GM19238 (cell line): ENCODE data around the gene RRP8.

Source experiments
- DNase-seq: peaks from one replicate; pipeline ENCODE4 v3.0.0; 2011; ENCODE audit warnings: low spot score; ENCODE audit not compliant: insufficient read length

The RRP8 gene

DNA sequence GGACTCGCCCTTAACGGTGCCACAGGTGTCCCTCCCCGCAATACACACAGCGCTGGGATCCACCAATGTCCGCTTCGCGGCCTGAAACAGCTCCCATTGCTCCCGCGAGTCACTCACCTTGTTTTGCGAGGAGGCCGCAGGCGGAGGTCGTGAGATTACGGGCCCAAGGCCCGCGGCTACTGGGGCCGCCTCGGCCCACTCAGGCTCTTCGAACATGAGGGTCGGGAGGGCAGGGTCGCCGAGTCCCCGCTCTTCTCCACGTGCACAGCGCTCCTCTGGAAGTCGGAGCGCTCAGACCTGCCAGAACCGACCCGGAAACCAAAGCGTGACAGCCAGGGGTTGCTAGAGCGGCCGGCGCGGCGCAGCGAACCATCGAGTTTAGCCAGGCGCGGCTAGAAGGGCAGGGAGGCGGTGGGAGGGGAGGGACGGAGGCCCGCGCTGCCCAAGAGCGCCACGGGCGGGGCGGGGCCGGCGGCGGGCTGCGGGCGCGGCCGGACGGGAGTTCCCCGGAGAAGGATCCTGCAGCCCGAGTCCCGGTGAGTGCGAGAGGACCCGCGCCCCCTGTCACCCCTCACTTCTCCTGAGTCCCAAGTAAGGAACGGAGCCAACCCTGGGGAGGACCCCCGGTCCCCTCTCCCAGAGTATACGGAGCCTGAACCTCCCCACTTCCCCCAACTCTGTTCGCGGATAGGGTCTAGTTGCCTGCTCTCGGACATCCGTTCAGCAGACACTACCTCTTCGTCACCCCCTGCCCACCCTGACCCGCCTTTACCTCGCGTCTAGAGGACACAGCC, at the start of gene RRP8, which contains the start of gene ILK:
RRP8 (minus strand) TSS at position 330 of the 794 bp plus-strand sequence; CDS start at position 216, 114 bp downstream.
ILK (plus strand) TSS at position 488 of the 794 bp plus-strand sequence. CDS start 498 bp downstream, outside the sequence.
- peak; percentile 90 for DNase-seq

GRCh38 chr11:6653097-6653496, 49.7 kb upstream of the RRP8 start:
- DNase-seq = no peak

DNA sequence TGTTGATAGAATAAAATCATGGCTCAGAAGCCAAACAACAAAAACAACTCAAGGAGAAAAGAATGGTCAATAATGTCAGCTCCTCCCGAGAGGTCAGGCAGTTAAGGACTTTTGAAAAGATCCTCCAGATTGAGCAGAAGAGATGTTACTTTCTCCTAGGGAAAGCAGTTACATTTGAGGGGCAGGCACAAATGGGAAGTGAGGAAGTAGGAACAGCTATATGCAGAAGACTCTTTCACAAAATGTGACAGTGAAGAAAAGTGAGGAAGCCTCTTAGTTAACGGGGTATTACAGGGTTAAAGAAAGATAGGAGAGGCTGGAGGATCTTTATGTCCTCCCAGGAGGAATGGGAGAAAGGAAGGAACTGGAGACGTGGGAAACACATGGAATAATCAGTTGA, 48.8 kb upstream of the RRP8 start:
- DNase-seq = no peak

GRCh38 chr11:6650980-6651379, 47.6 kb upstream of the RRP8 start:
- no peak for DNase-seq

GRCh38 chr11:6650104-6650503, 46.7 kb upstream of the RRP8 start:
- no peak for DNase-seq

- no peak for DNase-seq
Observed at GRCh38 chr11:6648501-6648900, 45.1 kb upstream of the RRP8 start.

GRCh38 chr11:6647836-6648235, 44.4 kb upstream of the RRP8 start:
- no peak for DNase-seq

- DNase-seq = peak; percentile 69
Observed at GRCh38 chr11:6646918-6647679, 43.7 kb upstream of the RRP8 start.

- DNase-seq = no peak
Observed at GRCh38 chr11:6646576-6646917, 43.1 kb upstream of the RRP8 start.

GRCh38 chr11:6646071-6646470, 42.7 kb upstream of the RRP8 start:
- DNase-seq = no peak

GRCh38 chr11:6642957-6643356, 39.5 kb upstream of the RRP8 start:
- no peak for DNase-seq

- no peak for DNase-seq
Observed at GRCh38 chr11:6640985-6641701, 37.7 kb upstream of the RRP8 start.

DNA sequence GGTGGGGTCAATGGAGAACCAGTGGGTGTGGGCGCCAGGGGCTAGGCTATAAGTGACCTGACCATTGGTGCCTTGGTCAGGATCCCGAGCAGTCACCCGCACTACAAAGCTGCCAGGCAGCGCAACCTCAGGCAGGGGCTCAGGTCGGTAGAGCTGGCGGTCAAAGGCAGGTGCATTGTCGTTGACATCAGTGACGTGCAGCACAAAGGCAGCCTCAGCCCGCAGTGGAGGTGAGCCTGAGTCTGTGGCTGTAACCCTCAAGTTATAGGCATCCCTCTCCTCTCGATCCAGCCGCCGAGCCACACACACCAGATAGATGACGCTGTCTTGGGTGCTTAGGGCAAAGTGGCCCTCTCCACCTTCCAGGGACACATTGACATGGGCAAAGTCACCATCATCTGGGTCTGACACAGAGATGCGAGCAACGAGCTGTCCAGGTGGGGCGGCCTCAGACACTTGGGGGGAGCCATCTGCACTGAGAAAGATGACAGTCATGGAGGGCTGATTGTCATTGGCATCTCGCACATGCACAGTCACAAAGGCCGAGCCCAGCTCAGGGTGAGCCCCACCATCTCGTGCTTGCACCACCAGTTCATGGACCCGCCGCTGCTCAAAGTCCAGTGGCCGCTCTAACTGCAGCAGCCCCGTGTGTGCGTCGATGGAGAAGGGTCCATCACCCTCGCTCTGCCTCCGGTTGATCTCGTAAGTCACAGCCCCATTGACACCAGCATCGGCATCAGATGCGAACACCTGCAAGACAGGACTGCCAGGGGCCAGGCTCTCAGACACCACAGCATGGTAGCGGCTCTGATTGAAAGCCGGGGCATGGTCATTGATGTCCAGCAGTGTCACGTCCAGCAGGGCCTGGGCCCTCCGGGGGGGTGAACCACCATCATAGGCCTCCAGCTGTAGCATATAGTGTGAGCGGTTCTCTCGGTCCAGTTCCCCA, 36.9 kb upstream of the RRP8 start:
- no peak for DNase-seq

GRCh38 chr11:6638429-6638828, 35.0 kb upstream of the RRP8 start:
- no peak for DNase-seq

GRCh38 chr11:6637871-6638270, 34.5 kb upstream of the RRP8 start:
- no peak for DNase-seq

- no peak for DNase-seq
Observed at GRCh38 chr11:6636480-6636879, 33.1 kb upstream of the RRP8 start.

DNA sequence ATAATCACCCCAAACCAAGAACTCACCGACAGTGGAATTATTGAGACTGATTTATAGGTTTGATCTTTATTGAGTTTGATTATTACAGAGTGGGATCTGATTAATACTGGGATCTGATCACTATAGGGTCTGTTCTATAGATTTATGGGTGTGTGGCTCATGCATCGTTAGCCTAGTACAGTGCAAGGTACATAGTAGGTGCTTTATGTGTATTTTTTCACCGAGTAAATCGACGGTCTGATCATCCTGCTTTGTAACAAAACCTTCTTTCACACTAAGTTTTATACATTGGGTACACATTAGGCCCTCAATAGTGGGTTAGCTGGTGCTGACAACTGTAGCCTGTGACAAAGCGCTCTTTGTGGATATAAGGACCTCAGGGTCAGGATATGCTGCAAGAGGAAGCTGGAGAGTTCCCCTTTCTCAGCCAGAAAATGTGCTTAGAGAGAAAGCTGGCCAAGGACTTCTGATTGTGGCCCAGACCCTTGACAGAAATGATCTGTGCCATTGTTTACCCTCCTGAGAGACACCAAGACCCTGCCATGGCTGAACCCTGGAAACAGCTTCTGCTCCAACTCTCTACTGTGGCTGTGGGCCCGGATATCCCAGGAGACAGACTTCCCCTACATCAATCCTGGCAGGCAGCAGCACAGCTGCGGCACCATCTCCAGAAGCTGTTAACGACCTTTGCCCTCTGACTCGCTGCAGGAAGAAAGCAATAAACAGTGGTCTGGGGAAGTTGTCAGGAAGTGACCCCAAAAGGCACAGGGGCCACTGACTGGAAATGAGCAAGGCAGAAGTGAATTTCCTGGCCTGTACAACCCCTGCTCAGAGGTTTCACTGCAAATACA, 31.9 kb upstream of the RRP8 start:
- DNase-seq = no peak

GRCh38 chr11:6634534-6634933, 31.1 kb upstream of the RRP8 start:
- DNase-seq = no peak

DNA sequence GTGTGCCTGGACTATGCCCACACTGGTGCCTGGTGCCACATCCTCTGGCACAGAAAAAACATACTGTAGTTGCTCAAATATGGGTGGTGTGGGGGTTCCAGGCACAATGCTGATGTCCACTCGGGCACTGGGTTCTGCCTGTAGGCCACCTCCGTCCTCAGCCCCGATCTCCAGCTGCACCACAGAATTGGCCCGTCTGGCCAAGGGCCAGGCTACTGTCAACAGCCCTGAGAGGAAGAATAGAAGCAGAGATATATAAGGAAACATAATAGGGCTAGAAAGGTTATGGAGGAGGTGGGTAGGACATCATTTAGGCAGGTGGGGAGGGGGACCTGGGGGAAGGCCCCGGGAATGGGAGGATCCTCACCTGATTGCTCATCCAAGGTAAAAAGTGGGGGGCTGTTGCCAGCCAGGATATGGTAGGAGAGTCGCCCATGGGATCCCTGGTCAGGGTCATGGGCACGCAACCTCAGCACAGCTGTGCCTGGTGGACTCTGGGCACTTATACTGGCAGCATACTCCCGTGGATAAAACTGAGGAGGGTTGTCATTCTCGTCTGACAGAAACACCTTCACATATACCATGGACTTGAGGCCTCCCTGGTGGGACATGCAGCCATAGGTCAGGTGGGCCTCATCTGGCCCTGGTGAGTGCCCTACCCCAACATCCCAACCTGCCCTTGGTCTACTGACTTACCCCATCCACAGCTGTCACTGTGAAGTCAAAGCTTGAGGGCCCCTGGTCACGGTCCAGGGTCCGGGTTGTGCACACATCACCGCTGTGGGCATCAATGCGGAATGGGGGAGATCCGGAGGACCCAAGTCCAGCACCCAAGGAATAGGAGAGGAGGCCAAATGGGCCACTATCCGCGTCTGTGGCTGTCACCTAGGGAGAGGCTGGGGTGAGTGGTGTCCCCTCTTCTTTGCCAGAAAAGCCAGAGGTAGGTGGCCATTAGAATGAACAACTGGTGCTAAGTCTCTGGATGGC, 30.3 kb upstream of the RRP8 start:
- no peak for DNase-seq
